MM.1S (cell line): ENCODE results near the gene OCLN.
"Not testable (repeated sequence)": the region's sequence is repeated elsewhere in the genome, so short reads cannot be mapped to it uniquely, and the experiment has no call there.

Experiments used
- CTCF ChIP-seq: fragments of 300-600 bp; sonication (generic); IDR thresholded peaks from 2 replicates; pipeline ENCODE4 v1.5.1; 2016; ENCODE audit warnings: antibody characterized with exemption, low read length, mixed read lengths
- EZH2 ChIP-seq: fragments of 300-600 bp; sonication (generic); optimal IDR thresholded peaks from 2 replicates; pipeline ENCODE3; 2017; ENCODE audit warnings: low read depth, mild to moderate bottlenecking, antibody characterized with exemption, low read length, mixed read lengths
- EZH2phosphoT487 ChIP-seq: fragments of 300-600 bp; sonication (generic); IDR thresholded peaks from 2 replicates; pipeline ENCODE4 v1.6.1; 2018; ENCODE audit warnings: antibody characterized with exemption, low read length

- not testable (repeated sequence) for TF ChIP-seq EZH2, CTCF, EZH2phosphoT487
Measured at GRCh38 chr5:69515570-69515969, 23.0 kb downstream of the OCLN start.
